H1 (cell line): ENCODE data around the gene LGALS1. TPM values are rescaled to one million over a fixed set of nuclear protein-coding genes. Genes with fewer than 3 reads are reported as not detected.

Experiments used
- CTCF ChIA-PET: fragments of 300-600 bp; sonication (Branson Sonifier 250); formaldehyde crosslinking; loops from one replicate; lab custom pipeline; 2021; ENCODE audit not compliant: partially characterized antibody; lab: Charles Lee
- POLR2A ChIA-PET: fragments of 300-600 bp; sonication (Branson Sonifier 250); formaldehyde crosslinking; loops from one replicate; lab custom pipeline; 2021; ENCODE audit warnings: inconsistent platforms; ENCODE audit not compliant: partially characterized antibody; lab: Charles Lee
- DNase-seq, 2 experiments: peaks; one replicate each; pipeline versions ENCODE4 v3.0.0 to v3.0.0-alpha.2; 2010 to 2022; ENCODE audit warnings: low spot score in 2 of 2, low read depth in 1 of 2, mixed read lengths in 1 of 2
- FAIRE-seq: peaks from 2 replicates; lab custom pipeline; 2011; peaks lifted over from hg19 to GRCh38; lab: Jason Lieb, UNC
- H2AFZ ChIP-seq: 2 replicates; pipeline ENCODE4 v1.8.1; 2012; ENCODE audit warnings: low read length, inconsistent platforms
- H2AK5ac ChIP-seq: 2 replicates; pipeline ENCODE4 v1.6.1; 2013; ENCODE audit warnings: low read depth, low read length
- H2BK120ac ChIP-seq: replicated peaks from 2 replicates; pipeline ENCODE3; 2013; ENCODE audit warnings: low read depth, low read length, inconsistent platforms
- H2BK12ac ChIP-seq: 2 replicates; pipeline ENCODE4 v1.6.1; 2013; ENCODE audit warnings: low read depth, low read length
- H2BK15ac ChIP-seq: 2 replicates; pipeline ENCODE4 v1.6.1; 2013; ENCODE audit warnings: low read length
- H2BK20ac ChIP-seq: 2 replicates; pipeline ENCODE4 v1.6.1; 2013; ENCODE audit warnings: low read length
- H2BK5ac ChIP-seq: 2 replicates; pipeline ENCODE4 v1.6.1; 2013; ENCODE audit warnings: low read depth, low read length
- H3K14ac ChIP-seq: 2 replicates; pipeline ENCODE4 v1.6.1; 2013; ENCODE audit warnings: inconsistent platforms; ENCODE audit not compliant: insufficient read length
- H3K18ac ChIP-seq: 2 replicates; pipeline ENCODE4 v1.6.1; 2013; ENCODE audit warnings: low read length; ENCODE audit errors: extremely low read depth
- H3K23ac ChIP-seq: 2 replicates; pipeline ENCODE4 v1.6.1; 2013; ENCODE audit warnings: inconsistent platforms; ENCODE audit not compliant: insufficient read length
- H3K23me2 ChIP-seq: 2 replicates; pipeline ENCODE4 v1.6.1; 2013; ENCODE audit warnings: low read depth, low read length
- H3K27ac ChIP-seq: 2 replicates; pipeline ENCODE4 v1.6.1; 2011; ENCODE audit warnings: low read depth, low read length, inconsistent platforms
- H3K27me3 ChIP-seq, 4 experiments: replicated peaks in 1 of 4; 1 replicate in 1 of 4; 2 replicates in 3 of 4; pipeline versions ENCODE4 v1.6.1 to v1.8.1; 2011 to 2013; ENCODE audit warnings: low read length in 3 of 4, mild to moderate bottlenecking in 3 of 4, inconsistent platforms in 2 of 4, mixed read lengths in 2 of 4, moderate library complexity in 1 of 4; ENCODE audit not compliant: control insufficient read depth in 3 of 4, insufficient read depth in 3 of 4; ENCODE audit errors: extremely low read depth in 1 of 4
- H3K36me3 ChIP-seq, 4 experiments: 2 replicates each; pipeline versions ENCODE4 v1.6.1 to v1.8.1; 2011 to 2013; ENCODE audit warnings: mild to moderate bottlenecking in 4 of 4, low read length in 3 of 4, moderate library complexity in 2 of 4, control low read depth in 1 of 4, inconsistent platforms in 1 of 4; ENCODE audit not compliant: insufficient read depth in 4 of 4, control insufficient read depth in 2 of 4
- H3K4ac ChIP-seq: replicated peaks from 2 replicates; pipeline ENCODE3; 2013; ENCODE audit warnings: low read length, low read depth, mixed read lengths, inconsistent platforms; ENCODE audit not compliant: insufficient read length
- H3K4me1 ChIP-seq, 4 experiments: replicated peaks in 1 of 4; 1 replicate in 1 of 4; 2 replicates in 3 of 4; pipeline versions ENCODE4 v1.6.1 to v1.8.1; 2011 to 2013; ENCODE audit warnings: low read length in 3 of 4, inconsistent platforms in 2 of 4, mixed read lengths in 1 of 4; ENCODE audit not compliant: insufficient read depth in 4 of 4, control insufficient read depth in 3 of 4
- H3K4me2 ChIP-seq, 2 experiments: 2 replicates each; pipeline versions ENCODE4 v1.6.1 to v1.8.1; 2011 to 2013; ENCODE audit warnings: low read depth in 2 of 2, low read length in 2 of 2, control low read depth in 1 of 2, inconsistent platforms in 1 of 2, mild to moderate bottlenecking in 1 of 2; ENCODE audit not compliant: insufficient read depth in 1 of 2
- H3K4me3 ChIP-seq, 4 experiments: fragments of 200-600, 300-600 bp in 1 of 4; sonication (generic), shearing (Covaris generic), sonication (Bioruptor Twin) in 1 of 4; 2 replicates each; pipeline versions ENCODE4 v1.5.1 to v1.8.1; 2011 to 2016; ENCODE audit warnings: low read length in 4 of 4, low read depth in 3 of 4, control low read depth in 2 of 4, inconsistent platforms in 2 of 4, mild to moderate bottlenecking in 2 of 4, mixed read lengths in 1 of 4, moderate library complexity in 1 of 4; ENCODE audit not compliant: insufficient read depth in 2 of 4; ENCODE audit errors: extremely low read depth in 1 of 4
- H3K56ac ChIP-seq: replicated peaks from 2 replicates; pipeline ENCODE3; 2013; ENCODE audit warnings: low read depth, mild to moderate bottlenecking, mixed read lengths, low read length, inconsistent platforms; ENCODE audit not compliant: insufficient read length
- H3K79me1 ChIP-seq: 2 replicates; pipeline ENCODE4 v1.6.1; 2013; ENCODE audit warnings: low read depth, low read length, control low read depth
- H3K79me2 ChIP-seq, 2 experiments: 2 replicates each; pipeline versions ENCODE4 v1.6.1 to v1.8.1; 2012 to 2013; ENCODE audit warnings: low read length in 2 of 2, mild to moderate bottlenecking in 2 of 2, inconsistent platforms in 1 of 2; ENCODE audit not compliant: insufficient read depth in 2 of 2, control insufficient read depth in 1 of 2
- H3K9ac ChIP-seq, 4 experiments: replicated peaks in 1 of 4; 1 replicate in 1 of 4; 2 replicates in 3 of 4; pipeline versions ENCODE4 v1.6.1 to v1.8.1; 2011 to 2013; ENCODE audit warnings: low read depth in 3 of 4, low read length in 3 of 4, control low read depth in 2 of 4, mild to moderate bottlenecking in 2 of 4, moderate library complexity in 2 of 4, inconsistent platforms in 1 of 4; ENCODE audit errors: extremely low read depth in 1 of 4
- H3K9me3 ChIP-seq, 2 experiments: 2 replicates each; pipeline versions ENCODE4 v1.6.1 to v1.8.1; 2012 to 2013; ENCODE audit warnings: mild to moderate bottlenecking in 2 of 2, moderate library complexity in 2 of 2, control low read depth in 1 of 2, inconsistent platforms in 1 of 2, low read depth in 1 of 2, low read length in 1 of 2, mixed read lengths in 1 of 2; ENCODE audit not compliant: insufficient read depth in 2 of 2
- H4K20me1 ChIP-seq, 2 experiments: replicated peaks in 1 of 2; 2 replicates each; pipeline versions ENCODE3 to v1.8.1; 2011 to 2013; ENCODE audit warnings: inconsistent platforms in 2 of 2, low read length in 2 of 2, mild to moderate bottlenecking in 1 of 2; ENCODE audit not compliant: insufficient read depth in 2 of 2, control insufficient read depth in 1 of 2
- H4K5ac ChIP-seq: 2 replicates; pipeline ENCODE4 v1.6.1; 2013; ENCODE audit warnings: low read length, low read depth, mixed read lengths, inconsistent platforms; ENCODE audit not compliant: insufficient read length
- H4K8ac ChIP-seq: 2 replicates; pipeline ENCODE4 v1.8.0; 2013; ENCODE audit warnings: mild to moderate bottlenecking, moderate library complexity, low read length, inconsistent platforms; ENCODE audit not compliant: insufficient read depth; ENCODE audit errors: extremely low read depth
- H4K91ac ChIP-seq: replicated peaks from 2 replicates; pipeline ENCODE3; 2013; ENCODE audit warnings: low read length, mixed read lengths, inconsistent platforms; ENCODE audit not compliant: insufficient read length
- POU5F1 ChIP-seq: IDR thresholded peaks from 2 replicates; pipeline ENCODE4 v1.6.1; 2011; ENCODE audit warnings: low read depth, mild to moderate bottlenecking, low read length, moderate library complexity
- SP4 ChIP-seq: IDR thresholded peaks from 2 replicates; pipeline ENCODE4 v1.6.1; 2012; ENCODE audit warnings: low read length, inconsistent platforms
- WGBS, 2 experiments: shearing (Covaris generic) in 1 of 2; methylation state at CpG; one replicate each; pipeline versions ENCODE4 v1.1.6 to v1.1.7; 2013 to 2015; ENCODE audit warnings: low lambda C conversion rate in 2 of 2, mixed read lengths in 2 of 2, inconsistent platforms in 1 of 2, low coverage in 1 of 2, missing lambda C conversion rate in 1 of 2; ENCODE audit not compliant: insufficient replicate concordance in 2 of 2, insufficient coverage in 1 of 2, insufficient read length in 1 of 2; ENCODE audit errors: extremely low coverage in 1 of 2, missing lambda C conversion rate in 1 of 2; 5-methylcytosine and 5-hydroxymethylcytosine counted together
- polyA plus RNA-seq, 7 experiments: library from polyadenylated mRNA; depleted of rRNA in 3 of 7; stranded (reverse) in 5 of 7; unstranded in 2 of 7; fragments of >200 nt in 5 of 7; fragments of 200-250 nt in 2 of 7; gene quantifications; 1 replicate in 5 of 7; 2 replicates in 1 of 7; 4 replicates in 1 of 7; pipeline versions ENCODE4 v1.2.1 to v1.2.3, GENCODE V29; 2011 to 2013; ENCODE audit warnings: missing spikeins in 2 of 7, mixed read lengths in 2 of 7
- total RNA-seq: library from RNA; stranded (reverse); fragmentation: NEBNext Ultra II Directional; extraction: Animal tissue kit (Norgen Biotek cat#: 25700); gene quantifications from 2 replicates; pipeline ENCODE4 v1.2.1, GENCODE V29; 2021
- TF ChIP-seq, protein P1 (sequence below), 3 experiments: IDR thresholded peaks; 1 replicate in 2 of 3; 2 replicates in 1 of 3; pipeline versions ENCODE4 v1.5.1 to v1.6.1; 2011; ENCODE audit warnings: low read length in 3 of 3, mild to moderate bottlenecking in 3 of 3, inconsistent platforms in 2 of 3, low read depth in 1 of 3, moderate library complexity in 1 of 3; ENCODE audit not compliant: insufficient read depth in 1 of 3; ENCODE audit errors: control extremely low read depth in 1 of 3

LGALS1 gene
- total and polyA plus RNA-seq, 2 of the 8 experiments (the other 6 are each of a cell fraction or from before 2014, with no cell fraction given): 12.0 to 92.4 TPM

DNA sequence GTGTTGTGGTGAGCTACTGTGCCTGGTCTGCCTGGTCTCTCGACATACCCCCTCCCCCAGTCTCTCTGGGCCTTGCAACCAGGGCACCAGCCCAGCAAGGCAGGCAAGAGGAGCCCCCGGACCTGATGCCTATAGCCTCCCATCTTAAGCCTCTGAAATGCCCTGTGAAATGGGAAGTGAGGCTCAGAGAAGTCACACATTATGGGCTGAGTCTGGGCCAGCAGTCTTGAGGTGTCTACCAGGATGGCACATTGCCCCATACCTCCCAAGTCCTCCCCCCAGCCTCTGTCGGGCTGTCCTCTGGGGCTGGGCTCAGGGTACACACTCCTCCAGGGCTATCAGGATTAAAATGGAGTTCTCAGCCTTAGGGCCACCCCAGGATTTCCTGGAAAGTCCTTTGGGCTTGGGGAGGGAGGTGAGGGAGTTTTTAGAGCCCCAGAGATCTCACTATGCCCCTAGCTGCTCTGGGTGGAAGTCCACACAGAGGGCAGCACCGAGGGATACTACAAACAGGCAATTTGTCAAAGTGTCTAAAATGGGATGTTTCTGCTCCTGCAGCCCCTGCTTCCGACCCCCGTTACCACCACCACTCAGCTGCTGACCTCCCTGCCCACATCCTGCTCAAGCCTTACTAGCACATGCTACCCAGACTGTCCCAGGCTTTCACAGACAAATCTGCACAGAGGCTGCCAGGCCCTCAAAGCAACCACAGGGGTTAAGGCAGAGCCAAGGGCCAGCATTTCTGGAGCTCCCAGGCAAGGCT, 39.1 kb upstream of the LGALS1 start:
- no peak overlapping the region for H3K27ac ChIP-seq
- H2BK15ac ChIP-seq: no peak overlapping the region
- peaks cover 0 to 2% of the 10 kb centered on the region in 2 experiments for H4K20me1 ChIP-seq
- TF ChIP-seq SP4 (no peak), POU5F1 (no peak)
- TF ChIP-seq, protein P1, sequence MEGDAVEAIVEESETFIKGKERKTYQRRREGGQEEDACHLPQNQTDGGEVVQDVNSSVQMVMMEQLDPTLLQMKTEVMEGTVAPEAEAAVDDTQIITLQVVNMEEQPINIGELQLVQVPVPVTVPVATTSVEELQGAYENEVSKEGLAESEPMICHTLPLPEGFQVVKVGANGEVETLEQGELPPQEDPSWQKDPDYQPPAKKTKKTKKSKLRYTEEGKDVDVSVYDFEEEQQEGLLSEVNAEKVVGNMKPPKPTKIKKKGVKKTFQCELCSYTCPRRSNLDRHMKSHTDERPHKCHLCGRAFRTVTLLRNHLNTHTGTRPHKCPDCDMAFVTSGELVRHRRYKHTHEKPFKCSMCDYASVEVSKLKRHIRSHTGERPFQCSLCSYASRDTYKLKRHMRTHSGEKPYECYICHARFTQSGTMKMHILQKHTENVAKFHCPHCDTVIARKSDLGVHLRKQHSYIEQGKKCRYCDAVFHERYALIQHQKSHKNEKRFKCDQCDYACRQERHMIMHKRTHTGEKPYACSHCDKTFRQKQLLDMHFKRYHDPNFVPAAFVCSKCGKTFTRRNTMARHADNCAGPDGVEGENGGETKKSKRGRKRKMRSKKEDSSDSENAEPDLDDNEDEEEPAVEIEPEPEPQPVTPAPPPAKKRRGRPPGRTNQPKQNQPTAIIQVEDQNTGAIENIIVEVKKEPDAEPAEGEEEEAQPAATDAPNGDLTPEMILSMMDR (IDR thresholded peaks at IDR 0.05; ENCODE audit: control extremely low read depth in 1 of 3, insufficient read depth in 1 of 3, low read depth in 1 of 3, low read length in 3 of 3): peak; percentile 36
- TF ChIP-seq, all 59 proteins: peak for 1
- Histone ChIP-seq H3K18ac (no peak overlapping the region), H4K5ac (no peak overlapping the region), H4K91ac (no peak overlapping the region), H3K56ac (no peak overlapping the region), H3K4me3 (no peak overlapping the region), H2BK12ac (0 out of 2 replicates have a peak overlapping the region, but pooled peaks have one; percentile 9), H3K4ac (no peak overlapping the region), H3K36me3 (no peaks in the 10 kb centered on the region; a peak in 1 of 8 replicates), H2BK5ac (peak overlapping the region; percentile 60; the same call in 1 of the 2 replicates), H3K23ac (no peak overlapping the region), H2AFZ (no peak overlapping the region), H3K23me2 (peaks cover 8% of the 10 kb centered on the region), H3K9ac (no peak overlapping the region), H3K14ac (no peak overlapping the region), H2AK5ac (no peak overlapping the region), H3K27me3 (no peaks in the 10 kb centered on the region), H3K9me3 (no peaks in the 10 kb centered on the region), H3K79me2 (no peaks in the 10 kb centered on the region; a peak in 1 of 4 replicates), H3K4me1 (peaks cover 5 to 40% (median 32%) of the 10 kb centered on the region in 4 experiments), H2BK120ac (no peak overlapping the region), H3K79me1 (0 out of 2 replicates have a peak, but pooled peaks cover 2% of the 10 kb centered on the region), H2BK20ac (no peak overlapping the region), H3K4me2 (no peak overlapping the region), H4K8ac (no peak overlapping the region)
- no peak for FAIRE-seq
- DNase-seq: no peak
- POLR2A ChIA-PET: interaction anchor here (0.8 to 2.3 kb wide), 16 partner anchors 7 to 213 kb away, joined by 3 to 7 read pairs (median 4); partner anchors contain the start of genes GGA1 and PDXP
- WGBS, 2 experiments: 71% methylated on average over 6 of the region's 6 CpGs; no CpG with 5 or more reads in 1 of the 2 experiments
- CTCF ChIA-PET: interaction anchor here (0.7 to 11.4 kb wide), 17 partner anchors 8 to 254 kb away, joined by 3 to 261 read pairs (median 4); partner anchors contain the start of genes GGA1, LGALS1, NOL12 and PDXP
